Activated T-cell treated with anti-CD3 and anti-CD28 coated beads for 48 hours (primary cell): Measurements from ENCODE around the gene POLR2J2.
"Not testable (repeated sequence)": the region's sequence is repeated elsewhere in the genome, so short reads cannot be mapped to it uniquely, and the experiment has no call there.

ENCODE experiments used
- DNase-seq: peaks from one replicate; pipeline ENCODE4 v3.0.0-alpha.2; 2020; ENCODE audit warnings: low read depth

POLR2J2 gene

DNA sequence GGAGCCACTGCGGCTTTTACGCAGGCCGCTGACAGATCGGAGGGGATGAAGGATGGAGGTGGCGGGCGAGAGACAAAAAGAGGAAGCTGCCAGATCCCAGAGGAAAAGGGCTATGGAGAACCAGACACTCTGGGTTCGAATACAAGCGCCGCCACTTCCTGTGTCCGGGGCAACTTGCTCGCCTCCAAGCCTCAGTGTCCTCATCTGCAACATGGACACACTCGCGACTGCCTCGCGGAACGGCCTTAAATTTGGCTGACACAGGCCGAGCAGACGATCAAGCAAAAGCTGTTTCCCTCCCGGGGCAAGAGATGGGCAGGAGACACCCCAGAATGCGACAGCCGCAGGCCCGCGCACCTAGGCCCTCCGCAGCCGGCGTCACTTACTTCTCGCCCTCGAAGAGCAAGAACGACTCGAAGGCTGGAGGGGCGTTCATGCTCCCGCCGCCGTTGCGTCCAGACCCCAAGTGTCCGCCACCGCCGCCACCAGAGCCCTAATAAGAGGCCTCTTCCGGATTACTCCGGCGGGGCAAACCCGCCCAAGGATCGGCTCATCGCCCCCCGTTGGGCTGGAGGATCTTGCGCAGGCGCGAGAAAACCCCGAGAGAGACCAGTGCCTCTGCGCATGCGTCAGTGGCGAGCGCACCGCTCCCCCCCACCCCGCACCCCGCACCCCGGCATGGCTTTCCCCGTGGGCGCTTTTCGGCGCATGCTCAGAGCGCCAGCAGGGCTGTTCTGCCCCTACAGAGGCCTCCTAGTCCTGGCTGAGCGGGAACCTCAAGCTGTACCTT, at the start of gene POLR2J2:
TSS of gene POLR2J2 (minus strand) at position 498 of the 790 bp plus-strand sequence. CDS start at position 436, 62 bp downstream.
- DNase-seq, result not testable (repeated sequence)

DNA sequence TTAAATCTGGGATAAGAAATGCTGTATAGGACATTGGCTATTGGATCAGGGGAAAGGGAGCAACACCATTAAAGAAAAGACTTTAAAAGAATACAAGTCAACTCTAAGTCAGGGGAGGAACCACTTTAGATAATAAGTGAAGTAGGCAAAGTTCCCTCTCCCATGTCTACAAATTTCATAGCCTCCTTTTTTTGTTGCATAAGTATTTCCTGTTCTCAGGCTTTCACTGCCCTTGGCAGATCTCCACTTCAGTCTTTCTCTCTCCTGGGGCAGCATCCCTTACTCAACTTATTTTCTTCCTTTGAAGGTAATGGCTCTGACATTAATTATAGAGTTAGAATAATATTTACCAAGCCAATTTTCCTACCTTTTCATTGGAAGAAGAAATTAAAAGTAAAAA, 47.0 kb upstream of the POLR2J2 start:
- not testable (repeated sequence) for DNase-seq

DNA sequence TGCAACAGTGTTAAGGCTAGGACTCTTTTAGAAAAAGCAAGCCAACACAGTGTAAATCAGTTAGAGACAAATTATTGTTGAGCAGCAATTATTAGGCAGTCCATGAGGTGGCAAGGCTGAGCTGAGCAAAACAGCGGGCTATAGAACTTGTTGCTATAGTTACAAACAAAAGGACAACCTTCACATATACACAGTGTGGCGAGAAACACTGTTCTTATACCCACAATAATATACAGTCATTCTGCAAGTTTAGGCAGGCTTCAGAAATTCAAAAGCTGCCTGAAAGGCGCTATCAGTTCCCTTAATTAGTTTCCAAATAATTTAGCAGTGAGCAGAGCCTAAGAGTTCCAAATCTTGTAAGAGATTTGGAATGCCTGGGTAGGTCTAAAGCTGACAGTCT, 44.3 kb upstream of the POLR2J2 start:
- not testable (repeated sequence) for DNase-seq

DNA sequence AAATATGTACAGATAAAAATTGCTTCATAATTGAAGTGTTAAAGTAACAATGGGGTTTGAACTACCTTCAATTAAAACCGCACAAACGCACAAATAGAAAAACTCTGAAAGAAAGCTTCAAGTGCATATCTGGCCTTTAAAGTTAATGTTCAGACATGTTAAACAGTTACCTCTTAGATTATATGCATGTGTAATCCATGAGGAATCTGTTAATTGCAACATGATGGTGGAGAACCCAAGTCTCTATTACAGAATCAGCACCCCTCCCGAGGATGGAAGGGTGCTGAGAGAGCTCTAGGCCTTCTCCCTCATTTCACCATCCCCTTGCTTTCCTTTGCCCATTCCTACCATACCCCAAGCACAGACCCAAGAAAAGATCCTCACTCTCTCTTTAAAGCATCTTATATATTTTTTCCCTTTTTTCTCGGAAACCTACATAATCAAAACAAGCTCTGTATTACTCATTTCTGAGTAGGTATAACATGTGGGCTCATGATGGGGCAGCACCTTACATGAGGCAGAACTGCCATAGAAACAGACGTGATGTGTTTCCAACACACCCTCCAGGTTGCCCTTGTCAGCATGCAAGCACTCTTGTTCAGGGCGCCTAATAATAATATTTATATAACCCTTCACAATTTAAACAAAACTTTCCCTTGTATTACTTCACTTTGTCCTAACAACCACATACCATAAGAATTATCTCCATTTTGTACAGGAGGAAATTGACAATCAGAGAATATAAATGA, 43.5 kb upstream of the POLR2J2 start:
- DNase-seq, result not testable (repeated sequence)

DNA sequence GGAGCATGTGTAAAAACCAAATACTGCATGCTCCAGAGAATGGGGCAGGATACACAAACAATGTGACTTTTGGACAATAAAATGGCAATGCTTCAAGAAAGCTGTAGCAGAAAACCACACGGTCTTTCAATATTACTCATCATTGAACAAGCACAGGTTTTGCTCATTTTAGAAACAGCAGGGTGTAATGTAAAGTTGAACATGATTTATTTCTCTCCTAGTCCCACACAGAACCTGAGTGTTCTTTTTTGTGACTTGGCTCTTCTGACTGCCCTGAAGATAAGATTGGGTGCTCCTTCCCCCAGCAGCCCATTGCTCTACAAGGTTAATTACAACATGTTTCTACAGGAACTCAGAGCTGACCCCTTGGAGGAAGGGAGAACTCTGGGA, 42.2 kb upstream of the POLR2J2 start:
- not testable (repeated sequence) for DNase-seq

DNA sequence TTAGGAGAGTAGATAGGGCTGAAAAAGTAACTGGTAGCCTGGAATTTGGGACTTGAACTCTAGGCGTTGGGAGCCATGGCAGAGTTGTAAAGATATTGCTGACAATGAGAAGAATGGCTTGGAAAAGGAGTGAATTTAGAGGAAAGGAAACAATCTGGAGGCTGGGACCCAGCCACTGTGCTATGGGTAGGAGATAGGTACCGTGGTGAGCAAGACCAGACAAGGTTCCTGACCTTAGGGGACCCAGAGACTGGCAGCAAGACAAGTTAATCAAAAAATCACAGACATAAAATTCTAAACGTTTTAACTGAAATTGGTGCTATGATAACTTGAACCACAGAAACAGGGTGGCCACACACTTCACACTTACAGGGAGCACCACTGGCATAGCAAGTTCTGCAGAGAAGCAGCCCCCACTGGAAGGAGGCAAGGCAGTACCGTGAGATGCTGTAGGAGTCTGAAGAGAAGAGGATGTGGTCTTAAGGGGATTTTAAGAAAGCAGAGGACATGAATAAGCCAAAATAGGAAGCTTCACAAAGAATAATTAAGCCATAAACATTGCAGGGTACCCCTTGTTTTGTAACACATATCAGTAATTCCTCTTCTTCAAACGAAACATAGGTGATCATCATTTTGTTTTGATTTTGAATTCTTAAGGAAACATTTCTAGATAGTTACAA, 41.7 kb upstream of the POLR2J2 start:
- DNase-seq, result peak; percentile 10

DNA sequence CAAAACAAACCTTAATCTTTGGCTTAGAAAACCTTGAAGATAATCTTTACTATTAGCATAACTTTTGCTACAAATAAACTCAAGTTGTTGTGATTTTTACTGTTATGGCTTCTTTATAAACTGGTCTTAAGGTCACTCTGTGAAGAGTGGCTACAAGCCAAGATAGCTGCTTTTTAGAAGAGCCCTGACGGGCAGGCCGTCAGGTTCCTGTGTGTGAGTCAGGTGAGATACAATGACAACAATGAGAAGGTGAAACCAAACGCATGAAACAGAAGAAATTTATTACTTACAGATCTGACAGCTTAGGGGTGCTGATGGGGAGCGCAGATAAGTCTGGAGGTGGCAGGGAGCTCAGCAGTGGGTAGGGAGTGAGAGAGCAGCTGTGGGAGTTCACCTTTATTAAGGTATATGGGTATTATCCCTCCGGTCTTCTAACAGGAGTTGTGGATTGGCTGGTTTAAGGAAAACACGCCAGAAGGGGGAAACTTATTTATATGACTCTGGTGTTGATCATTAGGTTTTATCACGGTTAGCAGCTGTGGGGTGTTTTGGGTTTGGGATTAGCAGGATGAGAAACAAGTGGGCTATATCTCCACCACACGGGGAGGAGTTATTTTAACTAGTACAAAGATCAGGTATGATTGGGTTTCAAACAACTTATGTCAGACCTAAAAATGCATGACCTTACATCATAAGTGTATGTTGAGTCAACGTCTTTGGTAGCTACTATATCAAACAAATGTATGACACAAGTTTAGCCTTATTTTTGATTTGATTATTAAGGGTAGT, 27.7 kb upstream of the POLR2J2 start:
- not testable (repeated sequence) for DNase-seq

DNA sequence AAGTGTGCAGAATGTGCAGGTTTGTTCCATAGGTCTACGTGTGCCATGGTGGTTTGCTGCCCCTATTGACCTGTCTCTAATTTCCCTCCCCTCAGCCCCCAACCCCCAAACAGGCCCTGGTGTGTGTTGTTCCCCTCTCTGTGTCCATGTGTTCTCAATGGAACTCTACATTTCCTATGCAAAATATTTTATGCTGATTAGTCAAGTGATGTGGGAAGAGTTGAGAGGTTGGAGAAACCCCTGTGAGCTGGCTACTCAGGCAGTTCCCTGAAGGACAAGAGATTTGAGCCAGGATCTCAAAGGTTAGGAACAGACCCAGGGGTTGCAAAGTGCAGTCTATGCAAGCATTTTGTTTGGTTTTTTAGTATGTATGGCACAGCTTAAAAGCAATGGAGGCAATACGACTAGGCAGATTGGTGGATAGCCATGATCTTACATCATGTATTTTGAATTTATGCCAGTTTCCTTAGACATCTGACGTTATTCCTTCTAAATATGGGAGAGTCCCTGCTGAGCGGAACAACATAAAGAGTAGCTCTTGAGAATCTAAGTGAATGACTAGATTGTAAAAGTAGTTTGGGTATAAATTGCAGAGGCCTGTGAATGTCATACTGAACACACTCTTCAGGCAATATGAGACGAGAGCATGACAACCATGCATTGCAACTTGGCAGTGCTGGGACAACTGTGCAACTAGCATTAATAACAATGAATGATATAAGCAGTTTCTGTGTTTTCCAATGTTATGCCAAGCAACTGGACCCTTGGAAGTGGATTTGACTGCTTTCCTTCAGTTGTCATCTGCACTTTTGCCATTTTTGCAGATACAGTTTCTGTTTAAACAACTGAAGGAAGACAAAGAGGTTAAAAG, 26.4 kb upstream of the POLR2J2 start:
- DNase-seq, result not testable (repeated sequence)

DNA sequence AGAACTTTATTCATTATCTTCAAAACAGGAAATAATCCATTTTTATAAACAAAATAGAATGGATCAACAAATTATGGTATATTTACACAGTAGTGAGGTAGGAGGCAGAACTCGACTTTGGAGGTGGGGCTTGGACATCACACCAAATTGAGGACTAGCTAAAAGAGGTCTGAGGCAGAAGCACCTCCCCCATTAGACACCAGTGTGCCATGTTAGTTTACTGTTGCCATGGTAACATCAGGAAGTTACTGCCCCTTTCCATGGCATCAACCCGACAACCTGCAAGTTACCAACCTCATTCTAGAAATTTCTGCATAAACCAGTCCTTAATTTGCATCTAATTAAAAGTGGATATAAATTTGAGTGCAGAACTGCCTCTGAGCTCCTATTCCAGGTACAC, 24.5 kb upstream of the POLR2J2 start:
- not testable (repeated sequence) for DNase-seq

DNA sequence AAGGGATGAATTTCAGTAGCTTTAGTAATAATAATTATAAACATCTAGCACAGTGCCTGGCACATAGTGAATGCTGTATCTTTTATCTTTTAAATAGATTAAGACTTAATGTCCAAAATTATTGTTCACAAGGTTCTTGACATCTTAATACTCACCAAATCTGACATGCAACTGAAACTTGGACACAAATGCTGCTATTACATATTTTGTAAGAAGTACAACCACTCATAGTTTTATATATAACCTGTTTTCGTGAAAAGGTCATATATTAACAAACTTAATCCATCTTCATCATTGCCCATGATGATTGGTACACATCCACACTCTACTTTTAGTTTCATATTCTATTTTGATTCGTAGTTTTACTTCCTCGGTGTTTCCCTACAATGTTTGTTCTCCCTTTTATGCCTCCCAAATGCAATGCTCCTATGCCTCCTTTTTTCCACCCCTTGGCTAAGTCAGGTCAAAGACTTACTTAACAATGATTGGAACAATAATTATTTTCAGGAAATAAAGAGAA, 23.6 kb upstream of the POLR2J2 start:
- not testable (repeated sequence) for DNase-seq

DNA sequence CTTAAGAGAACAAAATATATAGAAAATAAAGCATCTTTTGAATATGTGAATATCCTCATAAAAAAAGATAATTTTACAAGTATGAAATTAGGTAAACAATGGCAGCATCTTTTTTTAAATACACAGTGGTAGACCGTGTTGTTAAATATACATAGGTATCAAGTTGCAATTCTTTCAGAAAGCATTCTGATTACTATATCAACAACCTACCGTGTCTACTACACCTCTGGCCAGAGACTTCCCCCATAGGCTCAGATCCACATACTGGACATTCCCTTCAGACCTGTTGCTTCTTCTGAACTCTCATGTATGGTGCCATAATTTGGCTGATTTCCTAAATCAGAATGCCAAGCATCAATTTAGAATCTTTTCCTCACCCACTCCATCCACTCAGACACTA, 22.5 kb upstream of the POLR2J2 start:
- DNase-seq, result not testable (repeated sequence)

DNA sequence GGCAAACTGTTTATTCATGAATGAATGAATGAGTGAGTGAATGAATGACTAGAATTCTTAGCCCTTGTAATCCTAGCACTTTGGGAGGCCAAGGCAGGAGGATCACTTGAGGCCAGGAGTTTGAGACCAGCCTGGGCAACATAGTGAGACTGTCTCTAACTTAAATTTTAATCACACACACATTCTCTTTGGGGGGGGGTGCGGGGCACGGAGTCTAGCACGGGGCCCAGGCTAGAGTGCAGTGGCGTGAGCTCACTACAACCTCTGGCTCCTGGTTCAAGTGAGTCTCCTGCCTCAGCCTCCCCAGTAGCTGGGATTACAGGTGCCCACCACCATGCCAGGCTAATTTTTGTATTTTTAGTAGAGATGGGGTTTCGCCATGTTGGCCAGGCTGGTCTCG, 19.1 kb upstream of the POLR2J2 start:
- DNase-seq, result not testable (repeated sequence)

DNA sequence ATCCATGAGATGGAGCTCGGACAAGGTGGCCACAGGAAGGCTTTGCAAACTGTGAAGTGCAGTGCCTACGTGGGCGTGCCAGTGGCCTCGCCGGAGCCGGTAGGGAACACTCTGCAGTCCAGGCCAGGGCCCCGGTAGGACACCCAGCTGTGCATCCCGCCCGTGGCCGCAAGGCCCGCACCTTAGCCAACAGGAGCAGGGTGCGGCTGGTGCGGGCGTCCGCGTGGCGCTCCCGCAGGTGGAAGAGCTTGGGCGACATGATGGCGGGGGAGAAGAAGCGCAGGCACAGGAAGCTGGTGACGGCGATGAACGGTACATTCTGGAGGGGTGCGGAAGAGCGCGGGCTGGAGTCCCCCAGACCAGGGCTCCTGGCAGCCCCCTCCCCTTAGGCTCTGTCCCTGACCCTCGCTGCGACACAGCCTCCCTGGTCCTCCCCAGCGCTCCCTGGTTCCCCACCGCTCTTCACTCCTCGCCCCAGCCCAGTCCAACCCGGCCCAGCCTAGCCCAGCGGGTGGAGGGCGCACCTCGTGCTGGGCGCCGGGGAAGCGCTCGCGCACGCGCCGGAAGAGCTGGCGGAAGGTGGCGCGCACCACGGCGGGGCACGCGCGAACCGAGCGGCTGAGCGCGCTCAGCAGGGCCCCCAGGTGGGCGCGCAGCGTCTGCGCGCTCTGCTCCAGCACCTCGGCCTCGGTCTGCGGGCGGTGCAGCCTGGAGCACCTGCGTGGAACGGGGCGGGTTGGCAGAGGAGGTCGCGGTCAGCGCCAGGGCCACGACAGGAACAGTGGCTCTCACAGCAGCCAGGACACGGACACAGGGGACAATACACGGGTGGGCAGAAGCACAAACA, 18.2 kb upstream of the POLR2J2 start:
- DNase-seq, result peak; percentile 11

DNA sequence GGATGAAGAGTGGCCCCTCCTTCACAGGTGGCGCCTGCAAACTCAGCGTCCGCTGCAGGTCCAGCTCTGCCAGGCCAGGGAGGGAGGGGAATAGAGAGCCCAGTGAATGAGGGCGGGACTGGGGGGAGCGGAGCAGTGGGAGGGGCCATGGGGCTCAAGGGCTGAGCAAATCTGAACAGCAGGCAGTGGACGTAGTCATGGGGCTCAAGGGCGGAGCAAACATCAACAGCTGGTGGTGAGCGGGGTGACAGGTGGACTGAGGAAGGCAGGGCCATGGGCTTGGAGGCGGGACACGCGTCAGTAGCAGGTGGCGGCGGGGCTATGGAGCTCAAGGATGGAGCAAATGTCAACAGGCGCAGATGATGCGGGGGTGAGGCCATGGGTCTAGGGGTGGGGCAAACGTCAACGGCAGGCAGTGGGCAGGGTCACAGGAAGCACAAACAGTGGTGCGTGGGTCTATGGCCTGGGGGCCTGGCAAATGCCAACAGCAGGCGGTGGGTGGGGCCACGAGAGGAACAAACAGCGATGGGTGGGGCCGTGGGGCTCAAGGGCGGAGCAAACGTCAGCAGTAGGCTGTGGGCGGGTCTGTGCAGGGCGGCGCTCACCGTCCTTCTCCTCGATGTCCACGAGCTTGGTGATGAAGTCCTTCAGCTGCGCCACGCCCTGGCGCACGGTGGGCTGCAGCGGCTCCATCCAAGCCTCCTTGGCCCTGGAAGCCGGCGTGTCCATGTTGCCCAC, 17.0 kb upstream of the POLR2J2 start:
- not testable (repeated sequence) for DNase-seq

DNA sequence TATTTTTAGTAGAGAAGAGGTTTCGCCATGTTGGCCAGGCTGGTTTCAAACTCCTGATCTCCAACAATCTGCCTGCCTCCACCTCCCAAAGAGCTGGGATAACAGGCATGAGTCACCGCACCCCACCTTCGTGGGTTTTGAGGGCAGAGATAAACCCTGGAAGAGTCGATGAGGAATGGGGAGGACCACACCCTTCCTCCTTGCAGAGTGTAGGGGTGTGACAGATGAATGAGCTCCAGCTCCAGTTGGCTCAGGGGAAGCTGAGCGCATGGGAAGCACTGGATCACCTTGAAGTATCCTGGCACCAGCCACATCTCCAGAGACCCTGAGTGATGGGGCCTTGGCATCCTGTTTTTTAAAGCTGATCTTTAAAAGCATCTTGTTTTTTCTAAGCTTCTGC, 11.1 kb upstream of the POLR2J2 start:
- DNase-seq, result not testable (repeated sequence)

DNA sequence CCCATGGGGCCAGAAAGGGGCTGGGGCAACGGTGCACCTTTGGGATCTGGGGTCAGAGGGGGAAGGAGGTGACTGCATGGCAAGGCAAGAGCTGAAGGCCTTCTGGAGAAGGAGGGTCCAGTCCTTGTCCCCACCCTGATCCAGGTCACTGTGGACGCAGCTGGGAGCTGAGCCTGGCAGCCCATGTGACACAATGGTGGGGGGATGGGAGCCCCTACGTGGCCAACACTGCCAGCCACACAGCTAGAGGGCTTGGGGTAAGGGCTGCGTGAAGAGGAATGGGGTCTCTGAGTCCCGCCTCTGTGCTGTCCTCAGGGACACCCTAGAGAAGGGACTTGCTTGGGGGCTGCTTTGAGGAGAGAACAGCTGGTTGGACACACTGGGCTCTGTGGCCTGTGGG, 9.3 kb upstream of the POLR2J2 start:
- DNase-seq, result not testable (repeated sequence)

DNA sequence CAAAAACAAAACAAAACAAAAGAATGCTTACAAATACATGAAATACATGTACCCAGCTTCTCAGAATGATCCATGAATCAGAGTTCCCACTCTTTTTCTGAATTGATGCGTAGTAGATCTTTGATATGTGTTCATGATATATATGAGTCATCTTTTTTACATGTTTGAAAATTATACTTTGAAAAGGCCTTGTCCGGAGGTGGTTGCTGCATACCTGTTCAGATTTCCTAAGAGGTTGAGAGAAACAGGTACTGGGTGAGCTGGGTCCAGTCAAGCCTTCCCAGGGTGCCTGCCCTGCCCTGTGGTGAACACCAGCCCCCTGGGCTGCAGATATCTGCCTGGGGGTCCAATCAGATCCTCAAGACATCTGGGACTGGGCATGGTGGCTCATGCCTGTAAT, 4.1 kb upstream of the POLR2J2 start:
- peak; percentile 34 for DNase-seq

DNA sequence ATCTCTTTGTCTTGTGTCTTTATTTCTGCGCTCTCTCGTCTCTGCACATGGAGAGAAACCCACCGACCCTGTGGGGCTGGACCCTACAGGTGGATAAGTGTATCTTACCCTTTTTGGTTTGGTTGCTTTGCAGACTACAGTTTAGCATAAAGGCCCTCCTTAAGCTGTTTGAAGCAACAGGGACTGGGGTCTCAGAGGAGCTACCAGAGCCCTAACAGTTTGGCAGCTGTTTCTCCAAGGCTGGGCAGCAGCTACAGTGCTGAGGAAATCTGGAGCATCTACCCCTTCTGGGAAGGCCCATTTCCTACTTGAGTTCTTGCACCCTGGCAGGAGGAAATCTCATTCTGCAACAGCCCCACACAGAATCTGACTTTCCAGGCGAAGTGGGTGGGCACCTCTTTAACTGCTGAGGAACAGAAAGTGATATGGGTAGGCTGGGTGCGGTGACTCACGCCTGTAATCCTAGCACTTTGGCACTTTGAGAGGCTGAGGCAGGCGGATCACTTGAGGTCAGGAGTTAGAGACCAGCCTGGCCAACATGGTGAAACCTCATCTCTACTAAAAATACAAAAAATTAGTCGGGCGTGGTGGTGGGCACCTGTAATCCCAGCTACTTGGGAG, 2.1 kb upstream of the POLR2J2 start:
- not testable (repeated sequence) for DNase-seq

DNA sequence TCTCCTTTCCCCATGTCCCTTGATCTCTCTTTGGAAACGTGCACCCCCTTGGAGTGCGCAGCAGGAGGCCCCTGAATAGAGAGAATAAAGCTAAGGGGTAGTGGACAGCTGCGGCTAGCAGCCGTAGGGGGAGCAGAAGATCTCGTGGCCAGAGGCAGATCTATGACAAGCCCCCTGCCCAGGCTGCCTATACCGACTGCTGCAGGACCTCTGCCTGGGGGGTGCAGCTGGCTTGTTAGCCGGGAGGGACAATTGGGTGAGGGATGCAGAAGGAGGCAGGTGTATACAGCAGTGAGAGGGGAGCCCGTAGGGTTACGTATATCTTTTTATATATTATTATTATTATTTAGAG, 469 bp upstream of the POLR2J2 start:
- not testable (repeated sequence) for DNase-seq
